A673 (cell line): ENCODE data around the gene POP4. TPM values are rescaled to one million over a fixed set of nuclear protein-coding genes. Genes with fewer than 3 reads are reported as not detected.

Source experiments
- BruUV-seq: library from RNA; stranded (reverse); fragments of 400-500 nt; replicated peaks from 2 replicates; lab custom pipeline; 2021; lab: Mats Ljungman, UMichigan
- CTCF ChIA-PET: fragments of 300-600 bp; sonication (Branson Sonifier 250); formaldehyde crosslinking; loops from one replicate; lab custom pipeline; 2022; ENCODE audit warnings: antibody characterized with exemption; lab: Charles Lee
- POLR2A ChIA-PET: fragments of 300-600 bp; sonication (Branson Sonifier 250); formaldehyde crosslinking; loops from one replicate; lab custom pipeline; 2022; ENCODE audit warnings: antibody characterized with exemption; ENCODE audit not compliant: low non-redundant PET; lab: Charles Lee
- DNase-seq: peaks from one replicate; pipeline ENCODE4 v3.0.0-alpha.2; 2015; ENCODE audit warnings: low spot score
- H3K27ac ChIP-seq: fragments of 200-600 bp; sonication (generic); 2 replicates; pipeline ENCODE4 v1.5.1; 2016; ENCODE audit warnings: mixed run types, low read depth, mild to moderate bottlenecking, mixed read lengths, antibody characterized with exemption, low read length; ENCODE audit not compliant: poor library complexity, severe bottlenecking
- H3K27me3 ChIP-seq: fragments of 200-600 bp; sonication (generic); replicated peaks from 2 replicates; pipeline ENCODE4 v1.6.1; 2017; ENCODE audit warnings: mixed run types, low read depth, mild to moderate bottlenecking, mixed read lengths, antibody characterized with exemption, low read length; ENCODE audit not compliant: insufficient read depth, poor library complexity
- H3K36me3 ChIP-seq: fragments of 200-600 bp; sonication (generic); 2 replicates; pipeline ENCODE4 v1.6.1; 2016; ENCODE audit warnings: mixed run types, mild to moderate bottlenecking, mixed read lengths, antibody characterized with exemption, low read length; ENCODE audit not compliant: insufficient read depth, poor library complexity, severe bottlenecking
- H3K4me1 ChIP-seq: fragments of 200-600 bp; sonication (generic); 2 replicates; pipeline ENCODE4 v1.6.1; 2017; ENCODE audit warnings: mixed run types, mild to moderate bottlenecking, mixed read lengths, antibody characterized with exemption, low read length; ENCODE audit not compliant: insufficient read depth, poor library complexity, severe bottlenecking
- H3K4me3 ChIP-seq: fragments of 200-600 bp; sonication (generic); 2 replicates; pipeline ENCODE4 v1.5.1; 2016; ENCODE audit warnings: low read depth, mixed run types, mild to moderate bottlenecking, mixed read lengths, low read length; ENCODE audit not compliant: poor library complexity, severe bottlenecking
- H3K9me3 ChIP-seq: fragments of 200-600 bp; sonication (generic); 2 replicates; pipeline ENCODE4 v1.6.1; 2016; ENCODE audit warnings: mixed run types, low read depth, mild to moderate bottlenecking, mixed read lengths, antibody characterized with exemption, low read length; ENCODE audit not compliant: poor library complexity, severe bottlenecking
- EZH2 ChIP-seq: fragments of 200-600 bp; sonication (generic); IDR thresholded peaks from 2 replicates; pipeline ENCODE4 v1.6.1; 2017; ENCODE audit warnings: borderline replicate concordance, low read depth, mild to moderate bottlenecking, mixed read lengths, antibody characterized with exemption, low read length; ENCODE audit not compliant: poor library complexity, severe bottlenecking
- intact Hi-C: fragments of 100-400 bp; cut with micrococcal nuclease; formaldehyde crosslinking; loops from one replicate; pipeline ENCODE4 v1.10.0; 2022; ENCODE audit not compliant: unreplicated experiment
- total RNA-seq: library from RNA; stranded (reverse); gene quantifications from 2 replicates; pipeline ENCODE4 v1.2.3, GENCODE V29; 2021
- TF ChIP-seq, protein P1 (sequence below): fragments of 300-800, 200-600 bp; sonication (generic); conservative IDR thresholded peaks from 2 replicates; pipeline ENCODE4 v1.5.1; 2017; ENCODE audit warnings: low read depth, mild to moderate bottlenecking, antibody characterized with exemption, low read length, moderate library complexity, mixed read lengths

POP4 gene
- total RNA-seq, 1 experiment from 2014 or later, result 70.6 TPM

DNA sequence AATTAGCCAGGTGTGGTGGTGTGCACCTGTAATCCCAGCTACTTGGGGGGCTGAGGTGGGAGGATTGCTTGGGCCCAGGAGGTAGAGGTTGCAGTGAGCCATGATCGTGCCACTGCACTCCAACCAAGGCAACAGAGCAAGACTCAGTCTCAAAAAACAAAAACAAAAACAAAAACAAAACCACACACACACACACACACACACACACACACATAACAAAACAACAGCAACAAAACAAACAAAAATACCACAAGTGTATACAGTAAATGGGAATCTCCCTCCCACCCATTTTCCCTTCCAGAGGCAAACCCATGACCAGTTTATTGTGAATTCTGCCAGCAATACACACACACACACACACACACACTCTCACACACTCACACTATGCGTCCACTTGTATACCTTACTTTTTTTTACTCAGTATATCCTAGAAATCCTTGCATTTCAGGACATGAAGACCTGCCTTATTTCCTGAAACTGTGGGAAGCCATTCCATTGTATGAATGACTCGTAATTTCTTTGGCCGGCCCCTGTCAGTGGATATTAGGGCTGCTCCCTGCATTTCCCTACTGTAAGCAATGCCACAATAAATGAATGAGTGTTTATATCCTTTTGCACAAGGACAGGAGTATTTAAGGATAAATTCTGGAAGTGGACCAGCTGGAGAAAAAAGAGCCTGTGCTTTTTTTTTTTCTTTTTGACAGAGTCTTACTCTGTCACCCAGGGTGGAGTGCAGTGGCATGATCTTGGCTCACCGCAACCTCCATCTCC, 52.3 kb downstream of the POP4 start:
- POLR2A ChIA-PET, result no interaction called here
- no peak overlapping the region for H3K4me3 ChIP-seq
- DNase-seq, result no peak
- intact Hi-C loops, result no loop called here
- CTCF ChIA-PET, result no interaction called here
- H3K27ac ChIP-seq, result no peak overlapping the region
- no peaks in the 10 kb centered on the region for H3K4me1 ChIP-seq
- no peaks in the 10 kb centered on the region for H3K9me3 ChIP-seq
- H3K36me3 ChIP-seq, result no peaks in the 10 kb centered on the region
- peaks cover 23% of the 10 kb centered on the region for H3K27me3 ChIP-seq
- no TSS peak for BruUV-seq
- TF ChIP-seq EZH2, result no peak
- TF ChIP-seq, protein P1, sequence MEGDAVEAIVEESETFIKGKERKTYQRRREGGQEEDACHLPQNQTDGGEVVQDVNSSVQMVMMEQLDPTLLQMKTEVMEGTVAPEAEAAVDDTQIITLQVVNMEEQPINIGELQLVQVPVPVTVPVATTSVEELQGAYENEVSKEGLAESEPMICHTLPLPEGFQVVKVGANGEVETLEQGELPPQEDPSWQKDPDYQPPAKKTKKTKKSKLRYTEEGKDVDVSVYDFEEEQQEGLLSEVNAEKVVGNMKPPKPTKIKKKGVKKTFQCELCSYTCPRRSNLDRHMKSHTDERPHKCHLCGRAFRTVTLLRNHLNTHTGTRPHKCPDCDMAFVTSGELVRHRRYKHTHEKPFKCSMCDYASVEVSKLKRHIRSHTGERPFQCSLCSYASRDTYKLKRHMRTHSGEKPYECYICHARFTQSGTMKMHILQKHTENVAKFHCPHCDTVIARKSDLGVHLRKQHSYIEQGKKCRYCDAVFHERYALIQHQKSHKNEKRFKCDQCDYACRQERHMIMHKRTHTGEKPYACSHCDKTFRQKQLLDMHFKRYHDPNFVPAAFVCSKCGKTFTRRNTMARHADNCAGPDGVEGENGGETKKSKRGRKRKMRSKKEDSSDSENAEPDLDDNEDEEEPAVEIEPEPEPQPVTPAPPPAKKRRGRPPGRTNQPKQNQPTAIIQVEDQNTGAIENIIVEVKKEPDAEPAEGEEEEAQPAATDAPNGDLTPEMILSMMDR, result no peak

DNA sequence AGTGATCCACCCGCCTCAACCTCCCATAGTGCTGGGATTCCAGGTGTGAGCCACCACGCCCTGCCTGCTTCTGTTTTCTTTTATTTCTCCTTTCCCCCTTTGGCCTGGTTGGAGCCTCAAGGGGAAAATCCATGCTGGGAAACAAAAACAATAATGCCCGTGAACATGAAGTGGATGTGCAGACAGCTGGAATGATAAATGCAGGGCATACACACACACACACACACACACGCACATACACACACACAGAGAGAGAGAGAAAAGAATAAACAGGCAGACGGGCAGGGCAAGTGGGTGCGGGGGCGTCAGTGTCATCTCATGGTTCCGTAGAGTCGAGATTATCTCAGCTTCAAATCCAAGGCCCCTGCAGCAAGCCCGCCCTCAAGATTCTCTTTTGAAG, 54.8 kb downstream of the POP4 start:
- H3K27me3 ChIP-seq, result peaks cover 22% of the 10 kb centered on the region
- H3K27ac ChIP-seq, result no peak overlapping the region
- TF ChIP-seq, protein P1, result no peak
- TF ChIP-seq EZH2, result no peak
- intact Hi-C loops, result no loop called here
- POLR2A ChIA-PET, result no interaction called here
- CTCF ChIA-PET, result no interaction called here
- H3K4me3 ChIP-seq, result no peak overlapping the region
- peaks cover 6% of the 10 kb centered on the region for H3K4me1 ChIP-seq
- no peak for DNase-seq
- no peaks in the 10 kb centered on the region for H3K36me3 ChIP-seq
- no peaks in the 10 kb centered on the region for H3K9me3 ChIP-seq
- BruUV-seq, result no TSS peak

DNA sequence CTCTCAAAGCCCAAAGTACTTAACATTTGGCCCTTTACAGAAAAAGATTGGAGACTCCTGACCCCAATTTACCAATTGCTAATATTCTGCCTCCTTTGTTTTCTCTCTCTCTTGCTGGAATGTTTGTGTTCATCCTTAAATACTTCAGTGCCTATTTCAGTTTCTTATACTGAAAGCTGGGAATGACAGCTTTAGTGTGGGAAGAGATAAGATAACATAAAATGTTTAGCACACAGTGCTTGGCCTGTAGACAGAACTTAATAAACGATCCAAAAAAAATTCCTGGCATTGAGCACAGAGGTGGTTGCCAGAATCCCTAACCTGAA, 56.2 kb downstream of the POP4 start:
- Histone ChIP-seq H3K9me3 (no peaks in the 10 kb centered on the region), H3K27ac (no peak overlapping the region), H3K4me3 (no peak overlapping the region), H3K4me1 (peaks cover 18% of the 10 kb centered on the region), H3K36me3 (no peaks in the 10 kb centered on the region), H3K27me3 (peaks cover 22% of the 10 kb centered on the region)
- ChIA-PET POLR2A (no interaction called here), CTCF (interaction anchor here (0.6 kb wide), 1 partner anchor 184 kb away, joined by 3 read pairs; no protein-coding TSS in a partner anchor)
- BruUV-seq, result no TSS peak
- TF ChIP-seq, protein P1, result no peak
- no peak for TF ChIP-seq EZH2
- no peak for DNase-seq
- intact Hi-C loops, result no loop called here
